Measurements from ENCODE around the gene SPATA32.
A peak's percentile ranks its signal among the peaks of the same experiment; 100 is the strongest.

Gene SPATA32

GRCh38 chr17:45229681-45230409 lies 32.0 kb downstream of the SPATA32 start:
- H3K9me3 Mint-ChIP-seq = no peaks in the 10 kb centered on the region
- DNase-seq = no peak
- H3K27me3 Mint-ChIP-seq (ENCODE audit: low read depth, poor library complexity) = peaks cover 29% of the 10 kb centered on the region
- no peak overlapping the region for H3K4me3 Mint-ChIP-seq
- H3K27ac Mint-ChIP-seq = no peak overlapping the region
- peaks cover 22% of the 10 kb centered on the region for H3K4me1 Mint-ChIP-seq
- TF ChIP-seq, protein P1, sequence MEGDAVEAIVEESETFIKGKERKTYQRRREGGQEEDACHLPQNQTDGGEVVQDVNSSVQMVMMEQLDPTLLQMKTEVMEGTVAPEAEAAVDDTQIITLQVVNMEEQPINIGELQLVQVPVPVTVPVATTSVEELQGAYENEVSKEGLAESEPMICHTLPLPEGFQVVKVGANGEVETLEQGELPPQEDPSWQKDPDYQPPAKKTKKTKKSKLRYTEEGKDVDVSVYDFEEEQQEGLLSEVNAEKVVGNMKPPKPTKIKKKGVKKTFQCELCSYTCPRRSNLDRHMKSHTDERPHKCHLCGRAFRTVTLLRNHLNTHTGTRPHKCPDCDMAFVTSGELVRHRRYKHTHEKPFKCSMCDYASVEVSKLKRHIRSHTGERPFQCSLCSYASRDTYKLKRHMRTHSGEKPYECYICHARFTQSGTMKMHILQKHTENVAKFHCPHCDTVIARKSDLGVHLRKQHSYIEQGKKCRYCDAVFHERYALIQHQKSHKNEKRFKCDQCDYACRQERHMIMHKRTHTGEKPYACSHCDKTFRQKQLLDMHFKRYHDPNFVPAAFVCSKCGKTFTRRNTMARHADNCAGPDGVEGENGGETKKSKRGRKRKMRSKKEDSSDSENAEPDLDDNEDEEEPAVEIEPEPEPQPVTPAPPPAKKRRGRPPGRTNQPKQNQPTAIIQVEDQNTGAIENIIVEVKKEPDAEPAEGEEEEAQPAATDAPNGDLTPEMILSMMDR (IDR thresholded peaks at IDR 0.05) = no peak
- no peaks in the 10 kb centered on the region for H3K36me3 Mint-ChIP-seq (ENCODE audit: low read depth)

GRCh38 chr17:45228763-45229539 lies 32.9 kb downstream of the SPATA32 start:
- Mint-ChIP-seq H3K4me3 (no peak overlapping the region), H3K27ac (no peak overlapping the region), H3K36me3 (ENCODE audit: low read depth) (no peaks in the 10 kb centered on the region), H3K4me1 (peaks cover 22% of the 10 kb centered on the region), H3K27me3 (ENCODE audit: low read depth, poor library complexity) (peaks cover 30% of the 10 kb centered on the region), H3K9me3 (no peaks in the 10 kb centered on the region)
- TF ChIP-seq, protein P1 (IDR thresholded peaks at IDR 0.05) = no peak
- peak; percentile 36 for DNase-seq

GRCh38 chr17:45227926-45228762 lies 33.8 kb downstream of the SPATA32 start:
- Mint-ChIP-seq H3K27me3 (ENCODE audit: low read depth, poor library complexity) (peaks cover 32% of the 10 kb centered on the region), H3K4me1 (peaks cover 22% of the 10 kb centered on the region)
- no peak for DNase-seq

GRCh38 chr17:45227101-45227925 lies 34.6 kb downstream of the SPATA32 start:
- peaks cover 36% of the 10 kb centered on the region for H3K27me3 Mint-ChIP-seq (ENCODE audit: low read depth, poor library complexity)
- no peak overlapping the region for H3K4me3 Mint-ChIP-seq
- H3K27ac Mint-ChIP-seq = no peak overlapping the region
- H3K9me3 Mint-ChIP-seq = no peaks in the 10 kb centered on the region
- H3K36me3 Mint-ChIP-seq (ENCODE audit: low read depth) = no peaks in the 10 kb centered on the region
- H3K4me1 Mint-ChIP-seq = peaks cover 22% of the 10 kb centered on the region
- TF ChIP-seq, protein P1 (IDR thresholded peaks at IDR 0.05) = no peak
- no peak for DNase-seq

More at GRCh38 chr17:45227926-45228762, 33.8 kb downstream of the SPATA32 start:
- TF ChIP-seq, protein P1 (IDR thresholded peaks at IDR 0.05) = no peak
- H3K4me3 Mint-ChIP-seq = no peak overlapping the region
- no peaks in the 10 kb centered on the region for H3K9me3 Mint-ChIP-seq
- no peak overlapping the region for H3K27ac Mint-ChIP-seq
- no peaks in the 10 kb centered on the region for H3K36me3 Mint-ChIP-seq (ENCODE audit: low read depth)

DNA sequence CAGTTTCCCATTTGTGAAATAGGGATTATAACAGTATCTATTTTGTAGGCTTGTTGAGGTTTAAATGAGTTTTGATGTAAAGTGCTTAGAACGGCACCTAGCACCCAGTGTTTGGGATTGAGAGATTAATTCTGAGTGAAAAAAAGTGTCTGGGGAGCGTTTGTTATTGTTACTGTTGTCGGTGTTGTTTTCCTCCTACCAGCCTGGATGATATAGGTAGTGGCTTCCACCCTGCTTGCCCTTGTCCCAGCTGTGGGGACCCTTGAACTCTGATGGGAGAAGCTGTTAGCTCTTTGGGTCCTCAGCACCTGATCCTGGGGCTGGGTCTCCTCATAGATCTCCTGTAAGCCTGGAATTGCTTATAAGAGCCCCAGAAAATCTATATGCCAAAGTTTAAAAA lies 35.3 kb downstream of the SPATA32 start:
- TF ChIP-seq, protein P1 (IDR thresholded peaks at IDR 0.05) = no peak
- Mint-ChIP-seq H3K4me1 (peaks cover 22% of the 10 kb centered on the region), H3K27me3 (ENCODE audit: low read depth, poor library complexity) (peaks cover 38% of the 10 kb centered on the region), H3K36me3 (ENCODE audit: low read depth) (no peaks in the 10 kb centered on the region), H3K27ac (no peak overlapping the region), H3K4me3 (no peak overlapping the region), H3K9me3 (no peaks in the 10 kb centered on the region)
- no peak for DNase-seq
